Esophagus muscularis mucosa (tissue), 4 donors: ENCODE data around the gene EEPD1.

Experiments used
- EP300 ChIP-seq: sonication (generic); formaldehyde crosslinking; IDR thresholded peaks from one replicate; pipeline ENCODE4 v1.6.1; 2017; ENCODE audit warnings: antibody characterized with exemption
- POLR2AphosphoS5 ChIP-seq, 2 donors: sonication (generic); formaldehyde crosslinking; IDR thresholded peaks; one replicate each; pipeline ENCODE4 v1.6.1; 2017; ENCODE audit warnings: antibody characterized with exemption in 2 of 2
- TF ChIP-seq, protein P1 (sequence below), 3 experiments: fragments of 200-600 bp in 2 of 3; fragments of 450-650 bp in 1 of 3; sonication (generic) in 2 of 3; IDR thresholded peaks; one replicate each; pipeline ENCODE4 v1.5.1; 2017 to 2019; ENCODE audit warnings: antibody characterized with exemption in 3 of 3, mild to moderate bottlenecking in 2 of 3, moderate library complexity in 1 of 3

DNA sequence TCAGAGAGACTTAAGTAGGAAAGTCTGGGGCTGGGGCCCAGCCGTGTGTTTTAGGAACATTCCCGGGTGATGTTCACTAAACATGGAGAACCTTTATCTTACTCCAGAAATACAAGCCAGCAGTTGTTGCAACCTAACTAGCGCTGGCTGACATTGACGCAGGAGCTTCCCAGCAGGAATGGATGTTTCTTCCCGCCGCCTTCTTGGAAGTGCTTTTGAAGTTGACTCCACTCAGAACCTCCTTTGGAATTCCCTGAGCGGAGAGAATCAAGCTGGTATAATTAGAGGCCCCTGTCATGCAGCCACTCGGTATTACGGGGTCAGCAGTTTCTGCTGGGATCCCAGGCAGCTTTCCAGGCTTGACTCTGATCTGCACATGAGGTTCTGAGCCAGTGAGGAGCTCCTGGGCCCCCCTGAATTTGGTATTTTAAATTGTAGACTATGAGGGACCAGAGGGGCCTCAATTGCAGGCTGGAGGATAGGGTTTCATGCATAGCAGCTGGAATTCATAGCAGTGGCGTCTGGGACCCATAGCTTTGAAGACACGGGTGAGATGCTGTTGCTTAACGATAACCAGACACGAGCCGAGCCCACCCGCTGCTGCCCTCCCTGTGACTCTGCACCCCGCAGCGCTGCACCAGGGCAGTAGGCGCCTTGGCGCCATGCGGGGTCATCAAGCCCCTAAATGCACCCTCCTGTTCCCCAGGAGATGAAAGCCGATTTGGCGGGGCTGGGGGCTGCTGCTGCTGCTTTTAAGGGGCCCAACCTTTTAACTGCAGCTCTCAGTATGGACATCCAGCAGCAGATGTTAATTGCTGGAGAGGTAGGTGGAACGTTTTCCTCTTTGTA, 61.8 kb downstream of the EEPD1 start:
- TF ChIP-seq, protein P1, sequence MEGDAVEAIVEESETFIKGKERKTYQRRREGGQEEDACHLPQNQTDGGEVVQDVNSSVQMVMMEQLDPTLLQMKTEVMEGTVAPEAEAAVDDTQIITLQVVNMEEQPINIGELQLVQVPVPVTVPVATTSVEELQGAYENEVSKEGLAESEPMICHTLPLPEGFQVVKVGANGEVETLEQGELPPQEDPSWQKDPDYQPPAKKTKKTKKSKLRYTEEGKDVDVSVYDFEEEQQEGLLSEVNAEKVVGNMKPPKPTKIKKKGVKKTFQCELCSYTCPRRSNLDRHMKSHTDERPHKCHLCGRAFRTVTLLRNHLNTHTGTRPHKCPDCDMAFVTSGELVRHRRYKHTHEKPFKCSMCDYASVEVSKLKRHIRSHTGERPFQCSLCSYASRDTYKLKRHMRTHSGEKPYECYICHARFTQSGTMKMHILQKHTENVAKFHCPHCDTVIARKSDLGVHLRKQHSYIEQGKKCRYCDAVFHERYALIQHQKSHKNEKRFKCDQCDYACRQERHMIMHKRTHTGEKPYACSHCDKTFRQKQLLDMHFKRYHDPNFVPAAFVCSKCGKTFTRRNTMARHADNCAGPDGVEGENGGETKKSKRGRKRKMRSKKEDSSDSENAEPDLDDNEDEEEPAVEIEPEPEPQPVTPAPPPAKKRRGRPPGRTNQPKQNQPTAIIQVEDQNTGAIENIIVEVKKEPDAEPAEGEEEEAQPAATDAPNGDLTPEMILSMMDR (IDR thresholded peaks at IDR 0.05): no peak
- peak in 1 of 2 donors; percentile 66 for TF ChIP-seq POLR2AphosphoS5 (IDR thresholded peaks at IDR 0.05)
- TF ChIP-seq EP300: peak; percentile 73
